ENCODE results near the gene CHORDC1.
"Not testable (repeated sequence)": the region's sequence is repeated elsewhere in the genome, so short reads cannot be mapped to it uniquely, and the experiment has no call there.

Gene CHORDC1

GRCh38 chr11:90213322-90213721 lies 9.5 kb downstream of the CHORDC1 start:
- DNase-seq = no peak

GRCh38 chr11:90208857-90209256 lies 14.0 kb downstream of the CHORDC1 start:
- DNase-seq = no peak

- not testable (repeated sequence) for DNase-seq
Measured at GRCh38 chr11:90207992-90208391, 14.9 kb downstream of the CHORDC1 start.

GRCh38 chr11:90204832-90205646 lies 17.8 kb downstream of the CHORDC1 start:
- peak; percentile 60 for DNase-seq

- DNase-seq = no peak
Measured at GRCh38 chr11:90204407-90204806, 18.4 kb downstream of the CHORDC1 start.

GRCh38 chr11:90202342-90202741 lies 20.5 kb downstream of the CHORDC1 start:
- no peak for DNase-seq

GRCh38 chr11:90197377-90197776 lies 25.5 kb downstream of the CHORDC1 start:
- no peak for DNase-seq

- no peak for DNase-seq
Measured at GRCh38 chr11:90192869-90193582, 29.8 kb downstream of the CHORDC1 start.

GRCh38 chr11:90189011-90189410 lies 33.8 kb downstream of the CHORDC1 start:
- DNase-seq = no peak

- no peak for DNase-seq
Measured at GRCh38 chr11:90187839-90188238, 35.0 kb downstream of the CHORDC1 start.

GRCh38 chr11:90179923-90180322 lies 42.9 kb downstream of the CHORDC1 start:
- no peak for DNase-seq

GRCh38 chr11:90178751-90179150 lies 44.1 kb downstream of the CHORDC1 start:
- no peak for DNase-seq

GRCh38 chr11:90176069-90176468 lies 46.8 kb downstream of the CHORDC1 start:
- no peak for DNase-seq

GRCh38 chr11:90171359-90171758 lies 51.5 kb downstream of the CHORDC1 start:
- DNase-seq = no peak

- no peak for DNase-seq
Measured at GRCh38 chr11:90168571-90168970, 54.3 kb downstream of the CHORDC1 start.

GRCh38 chr11:90167704-90168103 lies 55.1 kb downstream of the CHORDC1 start:
- not testable (repeated sequence) for DNase-seq

- DNase-seq = not testable (repeated sequence)
Measured at GRCh38 chr11:90166982-90167573, 55.8 kb downstream of the CHORDC1 start.
